B cell (primary cell): ENCODE measurements around the gene ABCD4. TPM values are rescaled to one million over a fixed set of nuclear protein-coding genes. Genes with fewer than 3 reads are reported as not detected.

Source experiments
- ATAC-seq: fragments of 200-7000 bp; cut with Tn5 transposase; one replicate; pipeline ENCODE4 v1.10.0; 2021; ENCODE audit warnings: low read depth, mild to moderate bottlenecking, moderate number of reproducible peaks, moderate library complexity
- CTCF ChIA-PET: fragments of 350-600 bp; sonication (Branson Sonifier 250); formaldehyde crosslinking; loops from one replicate; lab custom pipeline; 2021; ENCODE audit warnings: antibody characterized with exemption, inconsistent platforms; lab: Charles Lee
- POLR2A ChIA-PET: fragments of 350-600 bp; sonication (Branson Sonifier 250); formaldehyde crosslinking; loops from one replicate; lab custom pipeline; 2021; ENCODE audit warnings: antibody characterized with exemption; lab: Charles Lee
- DNase-seq: peaks from one replicate; pipeline ENCODE4 v3.0.0; 2013
- H2AFZ ChIP-seq: 2 replicates; pipeline ENCODE4 v1.6.1; 2012; ENCODE audit warnings: mild to moderate bottlenecking, low read depth, low read length; ENCODE audit not compliant: insufficient read depth, poor library complexity, severe bottlenecking
- H3K27ac ChIP-seq, 2 donors: 1 replicate in 1 of 2; 2 replicates in 1 of 2; pipeline ENCODE4 v1.5.1; 2012 to 2013; ENCODE audit warnings: low read length in 2 of 2, mild to moderate bottlenecking in 2 of 2, moderate library complexity in 1 of 2
- H3K27me3 ChIP-seq, 4 experiments: fragments of 200-600 bp in 1 of 4; sonication (generic) in 1 of 4; replicated peaks in 1 of 4; 1 replicate in 2 of 4; 2 replicates in 2 of 4; pipeline versions ENCODE4 v1.6.1 to v1.7.0; 2013 to 2016; ENCODE audit warnings: low read length in 3 of 4, mild to moderate bottlenecking in 2 of 4, mixed read lengths in 1 of 4, moderate library complexity in 1 of 4; ENCODE audit not compliant: insufficient read depth in 4 of 4, control insufficient read depth in 3 of 4; ENCODE audit errors: control extremely low read depth in 1 of 4
- H3K36me3 ChIP-seq, 2 experiments: replicated peaks in 1 of 2; 1 replicate in 1 of 2; 2 replicates in 1 of 2; pipeline versions ENCODE4 v1.6.1 to v1.7.1; 2013; ENCODE audit warnings: low read length in 1 of 2; ENCODE audit not compliant: insufficient read depth in 2 of 2, control insufficient read depth in 1 of 2; ENCODE audit errors: control extremely low read depth in 1 of 2, extremely low read depth in 1 of 2
- H3K4me1 ChIP-seq, 2 donors: fragments of 200-600 bp in 1 of 2; sonication (generic) in 1 of 2; 1 replicate in 1 of 2; 2 replicates in 1 of 2; pipeline versions ENCODE4 v1.5.1 to v1.6.1; 2013 to 2017; ENCODE audit warnings: low read length in 2 of 2; ENCODE audit not compliant: control insufficient read depth in 2 of 2, insufficient read depth in 2 of 2
- H3K4me2 ChIP-seq: replicated peaks from 2 replicates; pipeline ENCODE3; 2012; ENCODE audit warnings: mild to moderate bottlenecking, low read depth, low read length; ENCODE audit not compliant: poor library complexity, severe bottlenecking
- H3K4me3 ChIP-seq, 5 experiments: fragments of 200-600 bp in 1 of 5; sonication (generic) in 1 of 5; 1 replicate in 3 of 5; 2 replicates in 2 of 5; pipeline versions ENCODE4 v1.5.1 to v1.7.0; 2011 to 2016; ENCODE audit warnings: low read length in 4 of 5, mild to moderate bottlenecking in 4 of 5, low read depth in 2 of 5, control low read depth in 1 of 5, moderate library complexity in 1 of 5; ENCODE audit not compliant: insufficient read depth in 1 of 5; ENCODE audit errors: control extremely low read depth in 1 of 5, extremely low read depth in 1 of 5
- H3K79me2 ChIP-seq: fragments of 200-600 bp; sonication (generic); one replicate; pipeline ENCODE4 v1.6.0; 2016; ENCODE audit warnings: low read length; ENCODE audit not compliant: control insufficient read depth, insufficient read depth
- H3K9ac ChIP-seq: fragments of 200-600 bp; sonication (generic); 2 replicates; pipeline ENCODE4 v1.6.1; 2017; ENCODE audit warnings: mild to moderate bottlenecking, low read length, moderate library complexity
- H3K9me3 ChIP-seq, 3 donors: one replicate each; pipeline versions ENCODE4 v1.6.1 to v1.7.1; 2013; ENCODE audit warnings: low read length in 2 of 3; ENCODE audit not compliant: control insufficient read depth in 2 of 3, insufficient read depth in 1 of 3; ENCODE audit errors: control extremely low read depth in 1 of 3
- H4K20me1 ChIP-seq: 2 replicates; pipeline ENCODE4 v1.6.0; 2012; ENCODE audit warnings: mild to moderate bottlenecking, low read length; ENCODE audit not compliant: insufficient read depth, control insufficient read depth, poor library complexity, severe bottlenecking
- H3K27ac Mint-ChIP-seq: one replicate; pipeline ENCODE4 v1.8.0; 2021; ENCODE audit warnings: mixed read lengths
- H3K27me3 Mint-ChIP-seq: one replicate; pipeline ENCODE4 v1.8.0; 2021; ENCODE audit warnings: mixed read lengths
- H3K4me1 Mint-ChIP-seq: one replicate; pipeline ENCODE4 v1.8.0; 2021; ENCODE audit warnings: mixed read lengths
- H3K4me3 Mint-ChIP-seq: one replicate; pipeline ENCODE4 v1.8.0; 2021; ENCODE audit warnings: mixed read lengths
- H3K9me3 Mint-ChIP-seq: one replicate; pipeline ENCODE4 v1.8.0; 2022; ENCODE audit warnings: mixed read lengths; ENCODE audit not compliant: insufficient read depth
- CTCF ChIP-seq: fragments of 200-600 bp; IDR thresholded peaks from one replicate; pipeline ENCODE4 v1.8.0; 2022; ENCODE audit warnings: antibody characterized with exemption, mild to moderate bottlenecking
- EZH2 ChIP-seq: IDR thresholded peaks from 2 replicates; pipeline ENCODE4 v1.6.1; 2012; ENCODE audit warnings: borderline replicate concordance, low read depth, mild to moderate bottlenecking, moderate library complexity, low read length; ENCODE audit not compliant: insufficient read depth, poor library complexity, severe bottlenecking
- WGBS: methylation state at CpG from one replicate; pipeline ENCODE4 v1.1.5; 2013; ENCODE audit warnings: missing lambda C conversion rate; ENCODE audit not compliant: insufficient coverage; 5-methylcytosine and 5-hydroxymethylcytosine counted together
- intact Hi-C: fragments of 100-400 bp; cut with micrococcal nuclease; formaldehyde crosslinking; loops from one replicate; pipeline ENCODE4 v1.10.0; 2022
- polyA plus RNA-seq: library from polyadenylated mRNA; depleted of rRNA; stranded (reverse); fragments of >200 nt; gene quantifications from 2 replicates; pipeline ENCODE4 v1.2.3, GENCODE V29; 2012
- total RNA-seq, 2 donors: library from RNA; stranded (reverse); fragments of 120-200 nt in 1 of 2; gene quantifications; 1 replicate in 1 of 2; 2 replicates in 1 of 2; pipeline versions ENCODE4 v1.2.3 to v1.2.4, GENCODE V29; 2013 to 2022

The ABCD4 gene
- total and polyA plus RNA-seq, 2 donors (not counting 1 experiment from before 2014, with no cell fraction given), result 90.0 to 125 TPM

- Mint-ChIP-seq H3K9me3 (no peaks in the 10 kb centered on the region), H3K27me3 (no peaks in the 10 kb centered on the region), H3K4me3 (no peak overlapping the region), H3K27ac (no peak overlapping the region), H3K4me1 (no peaks in the 10 kb centered on the region)
- H3K27me3 ChIP-seq, result no peaks in the 10 kb centered on the region
- no peak for TF ChIP-seq CTCF
- no peak for TF ChIP-seq EZH2
- H4K20me1 ChIP-seq, result no peaks in the 10 kb centered on the region
- CTCF ChIA-PET, result interaction anchor here (1.0 kb wide), 1 partner anchor 180 kb away, joined by 3 read pairs; no protein-coding TSS in a partner anchor
- intact Hi-C loops, result no loop called here
- no peak overlapping the region for H3K9ac ChIP-seq
- POLR2A ChIA-PET, result no interaction called here
- no peak overlapping the region for H3K4me2 ChIP-seq
- H3K9me3 ChIP-seq, result no peaks in the 10 kb centered on the region
- no peak for ATAC-seq
- peaks cover 14% of the 10 kb centered on the region for H3K79me2 ChIP-seq
- H3K4me3 ChIP-seq, result no peak overlapping the region
- no peak overlapping the region for H2AFZ ChIP-seq
- H3K4me1 ChIP-seq, result no peaks in the 10 kb centered on the region
- no peaks in the 10 kb centered on the region for H3K36me3 ChIP-seq
- no peak overlapping the region for H3K27ac ChIP-seq
- 81% methylated on average over 4 of the region's 8 CpGs for WGBS
- DNase-seq, result no peak
Observed at GRCh38 chr14:74309125-74310022, 6.6 kb upstream of the ABCD4 start.

GRCh38 chr14:74308695-74309094, 6.0 kb upstream of the ABCD4 start:
- Mint-ChIP-seq H3K27ac (no peak overlapping the region), H3K9me3 (no peaks in the 10 kb centered on the region), H3K4me1 (peaks cover 1% of the 10 kb centered on the region), H3K4me3 (no peak overlapping the region), H3K27me3 (no peaks in the 10 kb centered on the region)
- H4K20me1 ChIP-seq, result no peaks in the 10 kb centered on the region
- peaks cover under 1% of the 10 kb centered on the region in 2 donors for H3K4me1 ChIP-seq
- POLR2A ChIA-PET, result no interaction called here
- CTCF ChIA-PET, result no interaction called here
- TF ChIP-seq CTCF (no peak), EZH2 (no peak)
- H3K4me3 ChIP-seq, result no peak overlapping the region
- 95% methylated on average over 5 of the region's 5 CpGs for WGBS
- H3K9ac ChIP-seq, result no peak overlapping the region
- intact Hi-C loops, result no loop called here
- H3K27ac ChIP-seq, result no peak overlapping the region
- no peak overlapping the region for H3K4me2 ChIP-seq
- no peak for ATAC-seq
- DNase-seq, result no peak
- no peaks in the 10 kb centered on the region for H3K9me3 ChIP-seq
- H3K36me3 ChIP-seq, result no peaks in the 10 kb centered on the region
- H2AFZ ChIP-seq, result no peak overlapping the region
- no peaks in the 10 kb centered on the region for H3K27me3 ChIP-seq
- peaks cover 17% of the 10 kb centered on the region for H3K79me2 ChIP-seq
